CD4-positive, alpha-beta memory T cell (primary cell): ENCODE data around the gene PBX1. TPM values are rescaled to one million over a fixed set of nuclear protein-coding genes. Genes with fewer than 3 reads are reported as not detected.

Experiments
- CTCF ChIA-PET: fragments of 350-600 bp; sonication (Branson Sonifier 250); formaldehyde crosslinking; loops from one replicate; lab custom pipeline; 2021; ENCODE audit warnings: inconsistent platforms; ENCODE audit not compliant: partially characterized antibody; lab: Charles Lee
- POLR2A ChIA-PET: fragments of 350-600 bp; sonication (Branson Sonifier 250); formaldehyde crosslinking; loops from one replicate; lab custom pipeline; 2021; ENCODE audit not compliant: partially characterized antibody; lab: Charles Lee
- DNase-seq, 5 donors: peaks; one replicate each; pipeline versions ENCODE4 v3.0.0 to v3.0.0-alpha.2; 2020 to 2022; ENCODE audit warnings: mixed read lengths in 1 of 5
- H3K27ac ChIP-seq: one replicate; pipeline ENCODE4 v1.7.0; 2013; ENCODE audit warnings: low read depth, low read length
- H3K27me3 ChIP-seq: 2 replicates; pipeline ENCODE4 v1.7.0; 2013; ENCODE audit warnings: mild to moderate bottlenecking, low read length, moderate library complexity; ENCODE audit not compliant: insufficient read depth
- H3K36me3 ChIP-seq: 2 replicates; pipeline ENCODE4 v1.7.0; 2013; ENCODE audit warnings: mild to moderate bottlenecking, low read length, moderate library complexity; ENCODE audit not compliant: insufficient read depth
- H3K4me1 ChIP-seq: 2 replicates; pipeline ENCODE4 v1.7.0; 2013; ENCODE audit warnings: mild to moderate bottlenecking, low read length, moderate library complexity; ENCODE audit not compliant: insufficient read depth
- H3K4me3 ChIP-seq, 2 donors: one replicate each; pipeline ENCODE4 v1.7.0; 2013; ENCODE audit warnings: low read length in 2 of 2, mild to moderate bottlenecking in 1 of 2
- H3K9me3 ChIP-seq, 2 donors: one replicate each; pipeline ENCODE4 v1.7.0; 2013; ENCODE audit warnings: low read length in 2 of 2, control low read depth in 1 of 2; ENCODE audit not compliant: control insufficient read depth in 1 of 2
- H3K27ac Mint-ChIP-seq, 7 donors: one replicate each; pipeline ENCODE4 v1.8.0; 2020 to 2021; ENCODE audit warnings: mixed read lengths in 7 of 7, mild to moderate bottlenecking in 6 of 7, inconsistent platforms in 3 of 7, moderate library complexity in 3 of 7
- H3K27me3 Mint-ChIP-seq, 2 donors: one replicate each; pipeline ENCODE4 v1.8.0; 2020 to 2021; ENCODE audit warnings: mixed read lengths in 2 of 2
- H3K36me3 Mint-ChIP-seq, 2 donors: one replicate each; pipeline ENCODE4 v1.8.0; 2020 to 2021; ENCODE audit warnings: mixed read lengths in 2 of 2, inconsistent platforms in 1 of 2, mild to moderate bottlenecking in 1 of 2
- H3K4me1 Mint-ChIP-seq, 4 donors: one replicate each; pipeline ENCODE4 v1.8.0; 2020 to 2021; ENCODE audit warnings: mixed read lengths in 4 of 4, mild to moderate bottlenecking in 1 of 4
- H3K4me3 Mint-ChIP-seq, 8 donors: one replicate each; pipeline ENCODE4 v1.8.0; 2020 to 2021; ENCODE audit warnings: mixed read lengths in 8 of 8, mild to moderate bottlenecking in 7 of 8, moderate library complexity in 6 of 8, inconsistent platforms in 3 of 8
- H3K9me3 Mint-ChIP-seq, 8 donors: one replicate each; pipeline ENCODE4 v1.8.0; 2020 to 2021; ENCODE audit warnings: mixed read lengths in 8 of 8, mild to moderate bottlenecking in 5 of 8, inconsistent platforms in 3 of 8, moderate library complexity in 1 of 8
- intact Hi-C: fragments of 100-400 bp; cut with micrococcal nuclease; formaldehyde crosslinking; loops from one replicate; pipeline ENCODE4 v1.15.1; 2023
- polyA plus RNA-seq, 2 donors: library from polyadenylated mRNA; unstranded; fragments of 300-500 nt; fragmentation: Illumina TruSeq; gene quantifications; one replicate each; pipeline ENCODE4 v1.2.3, GENCODE V29; 2021
- total RNA-seq, 2 experiments: library from RNA; stranded (reverse); gene quantifications; one replicate each; pipeline ENCODE4 v1.2.3, GENCODE V29; 2021

The PBX1 gene
- total and polyA plus RNA-seq, 4 experiments from 2014 or later, result 0.06 to 0.70 (median 0.53) TPM; not detected in 1

- POLR2A ChIA-PET, result no interaction called here
- CTCF ChIA-PET, result no interaction called here
- no peaks in the 10 kb centered on the region for H3K36me3 Mint-ChIP-seq
- H3K4me3 Mint-ChIP-seq, result no peak overlapping the region
- H3K4me1 ChIP-seq, result no peaks in the 10 kb centered on the region
- intact Hi-C loops, result no loop called here
- no peak overlapping the region for H3K27ac Mint-ChIP-seq
- no peaks in the 10 kb centered on the region for H3K9me3 ChIP-seq
- H3K4me1 Mint-ChIP-seq, result no peaks in the 10 kb centered on the region
- H3K9me3 Mint-ChIP-seq, result peaks cover 0 to 5% (median 0%) of the 10 kb centered on the region in 8 donors
- no peaks in the 10 kb centered on the region for H3K27me3 ChIP-seq
- DNase-seq, result no peak
- H3K36me3 ChIP-seq, result no peaks in the 10 kb centered on the region
- H3K27ac ChIP-seq, result no peak overlapping the region
- H3K27me3 Mint-ChIP-seq, result peaks cover 0 to 2% of the 10 kb centered on the region in 2 donors
- no peak overlapping the region for H3K4me3 ChIP-seq
Observed at GRCh38 chr1:164780111-164780812, 221.3 kb downstream of the PBX1 start.

DNA sequence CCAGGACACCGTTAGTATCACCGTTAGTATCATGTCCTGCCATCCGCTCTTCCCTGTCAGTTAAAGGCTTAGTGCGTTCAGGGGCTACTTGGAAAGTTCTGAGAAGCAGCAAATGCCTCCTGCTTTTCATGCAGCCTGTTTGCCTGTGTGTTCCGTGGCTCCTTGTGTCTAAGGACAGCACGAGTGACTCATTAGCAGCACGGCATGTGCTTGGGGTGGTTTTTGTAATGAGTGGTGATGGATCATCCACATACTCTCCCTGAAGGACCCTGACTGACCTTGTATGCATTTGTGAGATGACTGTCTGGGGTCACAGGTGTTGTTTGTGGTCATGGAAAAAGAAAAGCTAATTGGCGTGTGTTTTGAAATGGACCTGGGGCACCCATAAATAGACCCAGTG lies 221.9 kb downstream of the PBX1 start:
- DNase-seq, result no peak
- Histone ChIP-seq H3K36me3 (no peaks in the 10 kb centered on the region), H3K27ac (no peak overlapping the region), H3K4me3 (no peak overlapping the region), H3K9me3 (no peaks in the 10 kb centered on the region), H3K4me1 (no peaks in the 10 kb centered on the region), H3K27me3 (no peaks in the 10 kb centered on the region)
- intact Hi-C loops, result no loop called here
- Mint-ChIP-seq H3K4me3 (no peak overlapping the region), H3K27ac (no peak overlapping the region), H3K4me1 (no peaks in the 10 kb centered on the region), H3K9me3 (peaks cover 0 to 5% (median 0%) of the 10 kb centered on the region in 8 donors), H3K36me3 (no peaks in the 10 kb centered on the region), H3K27me3 (peaks cover 0 to 2% of the 10 kb centered on the region in 2 donors)
- POLR2A ChIA-PET, result no interaction called here
- CTCF ChIA-PET, result no interaction called here

DNA sequence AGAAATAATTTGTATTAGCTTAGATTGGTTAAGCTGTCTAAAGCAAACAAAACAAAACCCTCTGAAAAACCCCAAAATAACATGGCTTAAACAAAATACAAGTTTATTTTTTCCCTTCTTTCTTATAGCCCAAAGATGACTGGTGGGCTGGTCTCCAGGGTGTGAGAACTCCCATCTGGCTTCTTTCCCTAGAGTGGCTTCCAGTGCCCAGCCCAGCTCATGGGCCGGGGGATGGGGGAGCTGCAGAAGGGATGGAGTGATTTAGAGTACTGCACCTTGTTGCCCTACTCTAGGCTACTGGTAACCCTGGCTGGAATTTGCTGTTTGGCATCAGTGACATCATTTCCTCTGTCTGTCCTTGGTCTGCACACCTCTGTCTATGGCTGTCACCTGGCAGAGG lies 223.0 kb downstream of the PBX1 start:
- H3K9me3 ChIP-seq, result no peaks in the 10 kb centered on the region
- no peaks in the 10 kb centered on the region for H3K36me3 Mint-ChIP-seq
- no peak overlapping the region for H3K27ac ChIP-seq
- H3K4me1 Mint-ChIP-seq, result no peaks in the 10 kb centered on the region
- H3K27me3 ChIP-seq, result no peaks in the 10 kb centered on the region
- DNase-seq, result no peak
- intact Hi-C loops, result no loop called here
- CTCF ChIA-PET, result no interaction called here
- no peak overlapping the region for H3K27ac Mint-ChIP-seq
- H3K9me3 Mint-ChIP-seq, result peaks cover 0 to 5% (median 0%) of the 10 kb centered on the region in 8 donors
- POLR2A ChIA-PET, result no interaction called here
- H3K4me3 Mint-ChIP-seq, result no peak overlapping the region
- H3K27me3 Mint-ChIP-seq, result peaks cover 0 to 2% of the 10 kb centered on the region in 2 donors
- H3K4me1 ChIP-seq, result no peaks in the 10 kb centered on the region
- no peak overlapping the region for H3K4me3 ChIP-seq
- no peaks in the 10 kb centered on the region for H3K36me3 ChIP-seq

GRCh38 chr1:164783778-164784555 lies 225.0 kb downstream of the PBX1 start:
- H3K27me3 Mint-ChIP-seq, result peaks cover 2 to 4% of the 10 kb centered on the region in 2 donors
- H3K27ac ChIP-seq, result no peak overlapping the region
- H3K27ac Mint-ChIP-seq, result no peak overlapping the region
- no peak for DNase-seq
- intact Hi-C loops, result no loop called here
- ChIA-PET POLR2A (no interaction called here), CTCF (interaction anchor here (1.2 kb wide), 1 partner anchor 12 kb away, joined by 4 read pairs; no protein-coding TSS in a partner anchor)
- no peaks in the 10 kb centered on the region for H3K36me3 ChIP-seq
- H3K4me1 Mint-ChIP-seq, result peaks cover 3 to 9% (median 5%) of the 10 kb centered on the region in 4 donors
- H3K4me1 ChIP-seq, result no peaks in the 10 kb centered on the region
- no peaks in the 10 kb centered on the region for H3K27me3 ChIP-seq
- no peaks in the 10 kb centered on the region for H3K9me3 ChIP-seq
- no peak overlapping the region for H3K4me3 ChIP-seq
- no peaks in the 10 kb centered on the region for H3K36me3 Mint-ChIP-seq
- H3K4me3 Mint-ChIP-seq, result no peak overlapping the region
- peaks cover 0 to 5% (median 0%) of the 10 kb centered on the region in 8 donors for H3K9me3 Mint-ChIP-seq

DNA sequence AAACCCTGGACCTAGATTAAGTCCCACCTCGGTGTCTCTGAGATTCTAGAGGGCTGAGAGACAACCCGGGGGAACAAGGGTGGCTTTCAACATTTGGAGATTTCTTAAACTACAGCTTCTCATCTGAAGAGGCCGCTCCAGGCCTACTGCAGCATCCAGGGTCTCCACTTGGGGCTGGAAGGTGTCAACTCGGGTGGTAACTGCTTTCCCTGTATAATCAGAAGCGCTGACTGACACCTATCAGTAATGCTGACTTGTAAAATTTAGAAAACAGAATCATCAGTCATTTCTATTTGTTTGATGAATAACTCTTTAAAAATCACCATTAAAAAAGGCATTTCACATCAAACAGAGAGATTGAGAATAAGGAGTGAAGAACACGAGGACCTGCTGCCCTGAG lies 226.0 kb downstream of the PBX1 start:
- Histone ChIP-seq H3K27ac (no peak overlapping the region), H3K4me1 (no peaks in the 10 kb centered on the region), H3K9me3 (no peaks in the 10 kb centered on the region), H3K27me3 (no peaks in the 10 kb centered on the region), H3K36me3 (no peaks in the 10 kb centered on the region), H3K4me3 (no peak overlapping the region)
- Mint-ChIP-seq H3K27me3 (peaks cover 2 to 4% of the 10 kb centered on the region in 2 donors), H3K9me3 (peaks cover 0 to 5% (median 0%) of the 10 kb centered on the region in 8 donors), H3K36me3 (no peaks in the 10 kb centered on the region), H3K4me1 (peaks cover 3 to 9% (median 5%) of the 10 kb centered on the region in 4 donors), H3K4me3 (no peak overlapping the region), H3K27ac (no peak overlapping the region)
- DNase-seq, result no peak
- POLR2A ChIA-PET, result no interaction called here
- intact Hi-C loops, result loop anchor here (5.0 kb wide), 1 partner anchor 1258 kb away; no protein-coding TSS in a partner anchor
- CTCF ChIA-PET, result interaction anchor here (0.6 to 1.3 kb wide), 3 partner anchors 11 to 1426 kb away, joined by 3 read pairs; no protein-coding TSS in a partner anchor

DNA sequence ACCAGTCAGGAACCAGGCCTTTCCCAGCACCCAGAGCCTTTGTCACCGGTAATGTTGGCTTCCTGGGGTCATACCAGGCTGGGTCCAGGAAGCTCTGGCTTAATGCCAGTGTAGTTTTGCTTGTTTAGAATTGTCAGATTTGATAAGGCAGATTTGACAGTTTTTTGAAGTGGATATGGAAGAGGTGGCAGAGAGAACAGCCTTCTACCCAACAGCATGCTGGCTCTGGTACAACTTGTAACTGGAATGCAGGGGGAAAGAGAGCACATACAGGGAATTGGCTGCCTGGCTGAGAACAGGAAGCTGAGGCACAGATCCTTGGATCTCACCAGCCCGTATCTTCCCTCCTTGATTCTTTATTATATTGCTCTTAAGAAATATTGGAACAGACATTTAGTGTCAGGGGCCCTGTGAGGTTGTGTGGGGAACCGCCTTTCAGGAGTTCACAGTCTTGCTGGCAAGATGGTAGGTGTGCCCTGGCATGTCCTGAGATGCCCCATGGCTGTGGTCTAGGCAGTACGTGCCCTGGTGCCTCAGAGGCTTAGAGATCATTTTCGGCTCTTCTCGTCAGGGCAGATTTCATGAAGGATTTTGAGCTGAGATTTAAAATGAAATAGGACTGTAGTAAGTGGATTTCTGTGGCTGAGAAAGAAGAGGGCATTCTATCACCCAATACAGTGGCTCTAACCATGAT lies 227.0 kb downstream of the PBX1 start:
- ChIA-PET POLR2A (no interaction called here), CTCF (interaction anchor here (1.2 to 1.3 kb wide), 3 partner anchors 8 to 1427 kb away, joined by 3 read pairs; no protein-coding TSS in a partner anchor)
- no peak overlapping the region for H3K4me3 Mint-ChIP-seq
- peaks cover 3 to 9% (median 5%) of the 10 kb centered on the region in 4 donors for H3K4me1 Mint-ChIP-seq
- H3K36me3 Mint-ChIP-seq, result no peaks in the 10 kb centered on the region
- intact Hi-C loops, result loop anchor here (5.0 kb wide), 1 partner anchor 1259 kb away; no protein-coding TSS in a partner anchor
- no peak for DNase-seq
- Histone ChIP-seq H3K27ac (no peak overlapping the region), H3K36me3 (no peaks in the 10 kb centered on the region), H3K9me3 (no peaks in the 10 kb centered on the region), H3K4me3 (no peak overlapping the region), H3K27me3 (no peaks in the 10 kb centered on the region), H3K4me1 (no peaks in the 10 kb centered on the region)
- no peak overlapping the region for H3K27ac Mint-ChIP-seq
- H3K27me3 Mint-ChIP-seq, result peaks cover 0 to 4% of the 10 kb centered on the region in 2 donors
- peaks cover 0 to 4% (median 0%) of the 10 kb centered on the region in 8 donors for H3K9me3 Mint-ChIP-seq
